ENCODE measurements around the gene FKBP11. TPM values are rescaled to one million over a fixed set of nuclear protein-coding genes. Genes with fewer than 3 reads are reported as not detected.

The FKBP11 gene
- total RNA-seq, 1 donor from 2014 or later: 19.5 TPM

DNA sequence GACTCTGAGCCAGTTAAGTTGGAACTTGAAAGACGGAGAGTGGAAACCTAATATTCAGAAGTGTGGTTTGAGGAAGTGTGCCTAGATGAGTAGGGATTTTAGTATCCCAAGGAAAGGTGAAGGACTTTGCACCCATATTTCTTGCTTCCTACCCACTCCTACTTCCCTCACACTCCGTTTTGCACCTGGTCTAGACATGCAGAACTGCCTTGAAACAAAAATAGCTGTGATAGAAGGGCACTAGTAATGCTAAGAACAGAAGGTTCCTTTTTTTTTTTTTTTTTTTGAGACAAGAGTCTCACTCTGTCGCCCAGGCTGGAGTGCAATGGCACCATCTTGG lies 32.7 kb upstream of the FKBP11 start:
- intact Hi-C loops (cut with DNase I): no loop called here
- H3K4me3 ChIP-seq: peak overlapping the region; percentile 97
- H3K4me1 ChIP-seq: peaks cover 24% of the 10 kb centered on the region
- TF ChIP-seq, protein P1, sequence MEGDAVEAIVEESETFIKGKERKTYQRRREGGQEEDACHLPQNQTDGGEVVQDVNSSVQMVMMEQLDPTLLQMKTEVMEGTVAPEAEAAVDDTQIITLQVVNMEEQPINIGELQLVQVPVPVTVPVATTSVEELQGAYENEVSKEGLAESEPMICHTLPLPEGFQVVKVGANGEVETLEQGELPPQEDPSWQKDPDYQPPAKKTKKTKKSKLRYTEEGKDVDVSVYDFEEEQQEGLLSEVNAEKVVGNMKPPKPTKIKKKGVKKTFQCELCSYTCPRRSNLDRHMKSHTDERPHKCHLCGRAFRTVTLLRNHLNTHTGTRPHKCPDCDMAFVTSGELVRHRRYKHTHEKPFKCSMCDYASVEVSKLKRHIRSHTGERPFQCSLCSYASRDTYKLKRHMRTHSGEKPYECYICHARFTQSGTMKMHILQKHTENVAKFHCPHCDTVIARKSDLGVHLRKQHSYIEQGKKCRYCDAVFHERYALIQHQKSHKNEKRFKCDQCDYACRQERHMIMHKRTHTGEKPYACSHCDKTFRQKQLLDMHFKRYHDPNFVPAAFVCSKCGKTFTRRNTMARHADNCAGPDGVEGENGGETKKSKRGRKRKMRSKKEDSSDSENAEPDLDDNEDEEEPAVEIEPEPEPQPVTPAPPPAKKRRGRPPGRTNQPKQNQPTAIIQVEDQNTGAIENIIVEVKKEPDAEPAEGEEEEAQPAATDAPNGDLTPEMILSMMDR (IDR thresholded peaks at IDR 0.05): no peak
- DNase-seq (no peak), ATAC-seq (no peak)
- no peak overlapping the region for H3K27ac ChIP-seq
- peaks cover under 1% of the 10 kb centered on the region for H3K36me3 ChIP-seq
- no peaks in the 10 kb centered on the region for H3K9me3 ChIP-seq
- H3K27me3 ChIP-seq: no peaks in the 10 kb centered on the region

DNA sequence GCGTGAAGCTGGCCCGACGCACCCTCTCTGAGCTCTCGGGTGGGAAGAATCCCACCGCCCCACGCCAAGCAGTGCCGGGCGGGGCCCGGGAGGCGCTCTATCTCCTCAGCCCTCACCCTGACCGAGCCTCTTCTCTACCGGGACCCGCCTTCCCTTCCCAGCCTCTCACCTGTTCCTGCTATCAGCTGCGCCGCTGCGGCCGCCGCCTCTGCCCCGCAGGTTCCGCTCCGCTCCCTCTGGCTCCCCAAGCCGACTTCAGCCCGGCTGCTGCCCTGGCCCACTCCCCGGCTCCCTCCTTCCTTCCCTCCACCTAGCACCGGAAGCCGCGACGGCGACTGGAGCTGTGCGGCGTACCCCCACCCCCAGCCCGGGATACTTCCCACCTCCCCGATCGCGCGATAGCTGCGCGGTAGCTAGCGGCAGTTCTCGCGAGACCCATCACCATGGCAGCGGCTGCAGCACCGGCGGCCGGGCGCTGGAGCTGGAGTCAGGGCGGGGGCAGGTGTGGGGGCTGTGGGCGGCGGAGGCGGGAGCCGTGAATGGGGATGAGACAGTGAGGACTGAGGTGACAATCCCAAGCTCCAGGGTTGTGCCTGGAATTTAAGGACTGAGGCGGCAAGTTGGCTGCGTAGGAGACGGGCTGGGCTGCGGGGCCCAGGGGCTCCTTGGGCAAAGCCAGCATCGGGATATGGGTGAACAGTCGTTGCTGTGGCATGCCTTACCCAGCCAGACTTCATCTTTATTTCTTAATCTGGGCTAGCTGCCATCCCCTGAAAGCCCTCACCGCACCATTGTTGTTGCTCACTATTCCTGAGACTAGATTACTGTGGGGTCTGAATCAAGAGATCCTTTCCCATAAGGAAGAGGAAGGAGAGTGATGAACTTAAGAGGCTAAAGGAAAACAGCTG lies 32.1 kb upstream of the FKBP11 start, which contains the start of gene ARF3:
TSS of gene ARF3 (minus strand) at position 347 of the 908 bp plus-strand sequence. CDS start 16,392 bp downstream, outside the sequence.
- no peaks in the 10 kb centered on the region for H3K9me3 ChIP-seq
- TF ChIP-seq, protein P1 (IDR thresholded peaks at IDR 0.05): no peak

DNA sequence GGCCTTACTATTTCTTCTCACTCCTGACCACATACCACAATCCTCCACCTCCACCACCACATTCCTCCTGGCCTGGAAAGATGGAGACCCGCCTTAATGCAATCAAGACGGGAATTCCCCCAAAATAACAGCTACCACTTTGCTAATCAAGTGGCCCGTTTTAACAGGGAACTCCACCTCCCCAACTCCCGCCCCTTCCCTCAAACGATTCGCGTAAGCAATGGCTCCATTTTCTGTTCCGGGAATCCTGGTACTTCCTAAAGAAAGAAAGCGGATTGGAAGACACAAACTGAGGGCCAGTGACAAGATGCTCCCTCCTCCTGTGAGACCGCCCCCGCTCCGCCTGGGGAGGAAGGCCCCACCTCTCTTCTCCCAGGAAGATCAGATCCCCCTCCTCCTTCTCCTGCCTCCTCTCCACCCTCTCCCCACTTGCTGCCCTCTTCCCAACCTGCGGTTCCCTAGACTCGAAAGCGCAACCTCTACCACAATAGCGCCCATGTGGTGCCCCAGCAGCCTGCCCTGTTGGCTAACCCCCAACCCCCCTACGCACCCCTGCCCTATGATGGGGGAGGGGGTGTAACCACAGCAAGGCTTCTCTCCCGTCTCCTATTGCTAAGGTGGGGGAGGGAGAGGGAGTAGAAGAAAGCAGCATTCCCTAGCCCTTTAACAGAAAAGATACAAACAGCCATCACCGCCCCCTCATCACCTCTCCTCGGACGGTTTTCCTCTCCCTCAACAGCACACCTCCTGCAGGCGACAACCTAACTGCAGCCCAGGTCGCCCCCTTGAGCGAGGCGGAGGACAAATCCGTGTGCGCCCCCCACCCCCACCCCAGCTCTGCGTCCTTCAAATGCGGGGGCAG lies 31.2 kb upstream of the FKBP11 start:
- no peaks in the 10 kb centered on the region for H3K9me3 ChIP-seq
- peaks cover 24% of the 10 kb centered on the region for H3K4me1 ChIP-seq
- DNase-seq: peak; percentile 91
- peak overlapping the region; percentile 97 for H3K4me3 ChIP-seq
- ATAC-seq: peak; percentile 88
- TF ChIP-seq, protein P1 (IDR thresholded peaks at IDR 0.05): no peak
- H3K27me3 ChIP-seq: no peaks in the 10 kb centered on the region
- H3K27ac ChIP-seq: peak overlapping the region; percentile 85
- intact Hi-C loops (cut with DNase I): no loop called here
- H3K36me3 ChIP-seq: peaks cover 7% of the 10 kb centered on the region

More for the DNA sequence above, 32.1 kb upstream of the FKBP11 start, which contains the start of gene ARF3:
- peak within 1 kb of the TSS; percentile 85 for H3K27ac ChIP-seq
- DNase-seq (peak; percentile 98), ATAC-seq (peak; percentile 93)
- peaks cover 24% of the 10 kb centered on the region for H3K4me1 ChIP-seq
- H3K4me3 ChIP-seq: peak within 1 kb of the TSS; percentile 97
- no peaks in the 10 kb centered on the region for H3K27me3 ChIP-seq
- H3K36me3 ChIP-seq: peaks cover 7% of the 10 kb centered on the region
- intact Hi-C loops (cut with DNase I): no loop called here

DNA sequence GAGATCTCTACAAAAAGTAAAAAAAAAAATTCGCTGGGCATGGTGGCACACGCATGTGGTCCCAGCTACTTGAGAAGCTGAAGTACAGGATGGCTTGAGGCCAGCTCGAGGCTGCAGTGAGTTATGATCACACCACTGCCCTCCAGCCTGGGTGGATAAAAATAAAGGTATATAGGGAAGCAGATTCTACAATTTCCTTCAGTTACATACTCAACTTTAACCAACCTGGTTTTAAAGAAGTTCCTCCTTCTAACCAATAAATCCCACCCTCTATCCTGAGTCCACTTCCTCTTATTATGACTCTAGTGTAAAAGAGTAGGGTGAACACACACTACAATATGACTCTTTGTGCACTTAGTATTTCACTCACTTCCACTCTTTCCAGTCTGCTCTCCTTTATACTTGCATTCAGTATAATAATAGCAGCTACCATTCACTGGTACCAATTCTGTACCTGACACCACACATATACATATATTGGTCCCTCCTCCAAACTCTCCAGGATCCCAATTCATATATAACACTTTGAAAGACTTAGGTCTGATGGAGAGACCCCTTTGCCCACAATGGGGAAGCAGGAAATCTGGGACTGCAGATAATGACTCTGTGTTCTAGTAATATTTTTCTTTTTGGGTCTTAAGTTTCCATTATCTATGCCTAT lies 29.7 kb upstream of the FKBP11 start:
- Histone ChIP-seq H3K27ac (no peak overlapping the region), H3K4me3 (no peak overlapping the region), H3K4me1 (peaks cover 24% of the 10 kb centered on the region), H3K36me3 (peaks cover 7% of the 10 kb centered on the region), H3K9me3 (no peaks in the 10 kb centered on the region), H3K27me3 (no peaks in the 10 kb centered on the region)
- TF ChIP-seq, protein P1 (IDR thresholded peaks at IDR 0.05): no peak
- DNase-seq: no peak
- intact Hi-C loops (cut with DNase I): no loop called here
- peak; percentile 1 for ATAC-seq

DNA sequence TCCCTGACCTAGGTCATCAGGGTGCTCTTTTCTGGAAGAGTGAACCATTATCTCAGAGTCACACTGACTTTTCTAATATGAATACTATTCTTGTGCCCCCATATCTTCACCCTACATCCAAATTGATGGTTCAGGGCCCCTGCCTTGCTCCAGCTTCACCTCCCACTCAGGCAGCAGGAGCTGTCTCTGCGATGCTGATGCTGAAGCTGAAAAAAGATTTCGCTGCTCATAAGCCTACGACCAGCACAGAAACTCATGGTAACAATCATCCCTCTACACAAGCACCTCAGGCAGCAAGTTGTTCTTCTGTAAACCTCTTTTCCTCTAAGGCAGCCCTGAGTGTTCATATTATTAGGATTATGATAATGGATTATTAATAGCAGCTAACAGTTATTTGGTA lies 28.8 kb upstream of the FKBP11 start:
- Histone ChIP-seq H3K4me1 (peaks cover 24% of the 10 kb centered on the region), H3K36me3 (peaks cover 8% of the 10 kb centered on the region), H3K9me3 (no peaks in the 10 kb centered on the region), H3K27me3 (no peaks in the 10 kb centered on the region), H3K27ac (no peak overlapping the region), H3K4me3 (no peak overlapping the region)
- intact Hi-C loops (cut with DNase I): no loop called here
- ATAC-seq (no peak), DNase-seq (no peak)
- TF ChIP-seq, protein P1 (IDR thresholded peaks at IDR 0.05): no peak

All from upper lobe of right lung (tissue), 1 donor.